GM19351 (cell line): ENCODE measurements around the gene LARGE1.

ENCODE experiments used
- ATAC-seq: cut with Tn5 transposase; IDR thresholded peaks from one replicate; pipeline ENCODE4 v1.9.1; 2021; ENCODE audit warnings: mild to moderate bottlenecking, moderate library complexity; ENCODE audit not compliant: unreplicated experiment

The LARGE1 gene

DNA sequence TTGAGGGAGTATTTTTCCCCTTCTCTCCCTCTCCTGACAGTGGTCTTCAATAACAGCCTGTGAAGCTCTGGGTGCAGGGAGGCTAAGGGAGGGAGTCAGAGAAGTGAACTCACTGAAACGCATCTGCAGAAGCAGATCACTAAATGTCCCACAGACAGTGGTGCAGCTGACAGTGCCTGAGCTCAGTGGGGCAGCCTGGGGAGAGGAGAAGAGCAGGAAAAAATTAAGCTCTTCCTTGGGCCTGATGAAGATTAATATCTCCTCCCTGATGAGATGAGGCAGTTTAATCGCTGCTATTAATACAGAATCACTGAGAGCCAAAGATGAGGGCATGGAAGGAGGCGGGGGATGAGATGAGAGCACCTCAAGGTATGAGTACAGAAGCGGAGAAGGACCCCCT lies 180.8 kb downstream of the LARGE1 start:
- ATAC-seq = no peak

DNA sequence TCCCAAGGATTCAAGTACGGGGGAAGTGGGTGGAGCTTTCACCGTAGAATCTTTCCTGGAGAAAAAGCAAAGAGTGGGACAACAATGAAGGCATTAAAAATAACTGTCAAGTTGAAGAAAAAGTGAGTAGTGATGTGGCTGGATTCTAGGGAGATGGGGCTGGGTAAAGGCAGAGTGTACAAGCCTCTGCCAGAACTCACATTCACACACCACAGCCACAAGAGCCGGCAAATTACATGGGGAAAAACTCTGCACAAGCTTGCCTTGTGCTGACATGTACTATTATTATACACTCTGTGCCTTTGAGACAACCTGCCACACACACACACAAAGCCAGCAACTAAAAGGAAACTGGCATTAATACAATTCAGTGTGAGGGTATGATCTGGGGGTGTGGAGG lies 182.6 kb downstream of the LARGE1 start:
- ATAC-seq = no peak

DNA sequence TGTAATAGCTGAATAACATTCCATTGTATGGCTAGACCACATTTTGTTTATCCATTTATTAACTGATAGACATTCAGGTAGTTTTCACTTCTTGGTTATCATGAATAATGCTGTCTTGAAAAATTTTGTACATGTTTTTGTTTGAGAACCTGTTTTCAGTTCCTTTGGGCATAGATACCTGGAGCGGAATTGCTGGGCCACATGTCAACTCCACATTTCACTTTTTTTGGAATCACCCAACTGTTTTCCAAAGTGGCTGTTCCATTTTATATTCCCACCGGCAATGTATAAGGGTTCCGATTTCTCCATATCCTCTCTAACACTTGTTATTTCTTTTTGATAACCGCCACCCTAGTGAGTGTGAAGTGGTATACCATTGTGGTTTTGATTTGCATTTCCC lies 184.3 kb downstream of the LARGE1 start:
- ATAC-seq = no peak

DNA sequence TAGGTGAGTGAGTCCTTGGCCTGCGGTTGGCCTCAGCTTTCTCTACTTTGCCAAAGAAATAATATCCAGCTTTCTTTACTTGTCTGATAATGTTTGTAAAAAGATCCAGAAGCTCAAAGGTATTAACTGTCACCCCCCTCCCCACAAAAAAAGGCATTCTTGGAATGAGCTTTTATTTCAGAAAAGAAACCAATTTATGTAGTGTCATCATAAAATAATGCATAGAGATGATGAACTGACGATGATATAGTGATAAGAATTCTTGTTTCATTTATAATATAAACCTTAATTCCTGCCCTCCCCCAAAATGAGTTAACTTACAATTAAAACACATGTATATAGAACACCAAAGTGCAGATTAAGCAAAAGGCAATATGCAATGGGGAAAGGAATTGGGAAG lies 191.4 kb downstream of the LARGE1 start:
- ATAC-seq = no peak

DNA sequence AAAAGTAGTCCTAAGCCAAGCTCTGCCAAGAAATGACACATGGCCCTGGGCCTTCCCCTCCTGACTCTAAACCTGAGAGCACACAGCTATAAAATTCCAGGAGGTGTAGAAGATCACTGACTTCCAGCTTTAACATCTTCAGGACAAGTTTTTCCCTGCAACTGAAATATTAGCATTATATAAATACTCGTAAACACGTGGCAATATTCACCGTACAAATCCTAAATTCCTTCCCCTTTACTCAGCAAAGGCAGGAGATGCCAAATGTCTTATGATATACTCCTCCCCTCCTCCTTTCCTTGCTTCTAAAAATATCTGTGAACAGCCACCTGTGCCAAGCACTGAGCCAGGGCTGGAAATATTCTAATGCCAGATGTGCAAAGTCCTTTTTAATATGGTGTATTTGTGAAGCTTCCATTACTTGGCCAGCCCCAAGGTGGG lies 194.0 kb downstream of the LARGE1 start:
- ATAC-seq = no peak

DNA sequence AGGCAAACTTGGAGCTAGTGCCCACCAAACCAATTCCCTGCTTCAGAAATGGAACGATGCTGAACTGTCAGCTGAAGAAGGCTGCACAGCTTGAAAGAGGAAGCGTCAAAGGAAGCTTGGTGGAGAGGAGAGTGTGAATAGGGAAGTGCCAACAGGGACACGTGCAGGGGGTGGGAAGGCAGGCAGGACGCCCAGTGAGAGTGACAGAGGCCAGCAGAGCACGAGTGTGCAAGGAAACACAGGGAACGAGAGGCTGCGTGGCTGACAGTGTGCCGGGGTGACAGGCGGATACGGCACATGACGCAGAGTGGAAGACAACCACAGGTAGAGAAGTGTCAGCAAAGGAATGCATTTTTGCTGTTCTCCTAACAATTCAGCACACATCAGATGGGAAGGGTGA lies 196.4 kb downstream of the LARGE1 start:
- ATAC-seq = no peak

DNA sequence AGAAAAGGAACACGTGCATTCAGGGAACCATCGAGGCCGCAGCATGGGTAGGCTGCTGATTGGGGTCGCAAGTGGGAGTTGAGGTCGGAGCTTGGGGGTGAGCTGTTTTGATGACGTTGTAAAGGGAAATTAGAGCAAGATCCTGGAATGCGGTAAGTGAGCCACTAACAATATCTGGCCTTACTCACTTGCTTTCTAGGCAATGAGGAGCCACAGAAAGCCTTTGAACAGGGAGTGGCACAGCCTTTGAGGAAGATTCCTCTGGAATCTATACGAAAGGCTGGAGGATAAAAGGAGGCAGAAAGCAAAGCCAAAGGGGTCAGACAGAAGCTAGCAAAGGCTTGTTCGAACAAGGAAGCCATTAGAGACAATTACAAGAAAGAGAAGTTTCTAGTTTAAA lies 197.5 kb downstream of the LARGE1 start:
- no peak for ATAC-seq

DNA sequence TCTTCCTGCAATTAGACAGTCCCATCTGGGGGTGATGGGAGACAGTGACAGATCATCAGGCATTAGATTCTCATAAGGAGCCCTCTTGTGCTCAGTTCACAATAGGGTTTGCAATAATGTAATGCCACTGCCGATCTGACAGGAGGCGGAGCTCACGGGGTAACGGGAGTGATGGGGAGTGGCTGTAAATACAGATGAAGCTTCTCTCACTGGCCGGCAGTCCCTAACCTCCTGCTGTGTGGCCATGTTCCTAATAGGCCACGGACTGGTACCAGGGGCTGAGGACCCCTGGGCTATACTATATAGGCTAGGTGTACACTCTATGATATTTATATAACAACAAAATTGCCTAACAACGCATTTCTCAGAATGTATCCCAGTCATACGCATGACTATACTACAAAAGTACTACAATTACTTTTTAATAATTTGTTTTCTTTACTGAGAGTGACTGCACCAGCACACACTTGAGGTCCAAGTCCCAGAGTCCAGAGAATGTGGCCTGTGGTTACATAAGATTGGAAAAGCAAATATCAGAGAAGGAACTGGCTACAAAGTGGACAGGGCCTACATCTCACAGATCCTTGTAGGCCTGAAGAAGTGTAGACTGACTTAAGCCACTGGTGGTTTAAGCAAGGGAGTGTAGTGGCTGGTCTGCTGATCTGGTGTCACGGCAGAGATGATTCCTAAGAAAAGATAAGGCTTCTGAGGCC lies 200.0 kb downstream of the LARGE1 start:
- no peak for ATAC-seq

DNA sequence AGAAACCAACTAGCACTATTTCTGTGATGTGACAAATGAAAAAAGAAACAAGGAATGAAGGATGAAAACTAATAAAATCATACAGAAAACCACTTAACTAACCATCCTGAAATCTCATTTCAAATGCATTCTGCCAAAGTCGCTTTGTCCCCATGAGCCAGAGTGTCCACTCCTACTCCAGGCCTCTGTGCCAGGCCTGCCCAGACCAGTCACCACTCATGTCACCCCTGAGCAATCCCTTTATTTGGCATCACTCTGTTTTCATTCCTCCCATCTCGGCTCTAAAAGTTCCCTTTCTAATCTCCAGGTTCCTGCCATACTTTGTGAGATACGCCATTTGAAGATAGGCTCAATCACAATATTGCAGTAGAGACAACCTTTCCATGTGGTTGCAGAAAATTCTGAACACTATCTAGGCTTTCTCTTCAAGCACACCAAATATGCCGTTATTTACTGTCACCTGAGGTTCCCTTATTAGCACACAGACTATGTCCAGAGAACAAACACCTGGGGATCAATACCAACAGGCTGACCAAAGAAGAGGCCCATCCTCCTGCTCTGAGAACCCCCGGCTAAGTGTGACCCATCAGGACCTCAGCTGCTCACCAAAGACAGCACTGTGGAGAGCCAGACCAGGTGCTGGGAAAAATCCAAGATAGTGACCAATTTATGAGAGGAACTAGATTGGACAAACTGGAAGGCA lies 202.4 kb downstream of the LARGE1 start:
- ATAC-seq = no peak

DNA sequence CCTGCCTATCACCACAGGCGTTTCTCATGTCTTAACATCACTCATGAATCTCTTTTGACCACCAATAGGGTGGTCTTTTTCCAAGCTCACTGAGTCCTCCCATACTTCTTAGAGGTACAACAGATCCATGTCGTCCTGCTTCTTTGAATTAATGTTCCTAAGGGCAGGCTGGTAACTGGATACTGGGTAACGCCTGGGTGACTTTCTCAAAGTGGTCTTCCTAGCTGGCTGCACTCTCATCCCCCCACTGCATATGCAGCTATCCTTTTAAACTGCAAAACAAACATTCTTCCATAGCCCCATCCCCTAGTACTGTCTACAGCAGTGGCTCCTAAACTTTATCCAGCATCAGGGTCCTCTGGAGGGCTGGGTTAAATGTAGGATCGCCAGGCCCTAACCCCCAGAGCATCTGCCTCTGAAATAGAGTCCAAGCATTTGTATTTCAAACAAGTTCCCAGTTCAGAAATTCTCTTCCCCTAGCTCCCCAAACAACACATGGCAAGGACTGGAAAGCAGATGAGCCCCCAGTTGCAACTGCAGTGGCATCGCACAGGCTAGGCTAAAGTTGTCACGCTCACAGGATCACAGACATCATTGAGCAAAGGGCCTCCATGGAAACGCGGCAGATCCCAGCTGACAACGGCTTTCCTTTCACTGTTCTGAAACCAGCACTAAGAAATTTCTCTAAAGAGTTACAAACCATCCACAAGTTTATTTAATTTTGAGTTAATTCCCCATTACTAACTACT lies 204.9 kb downstream of the LARGE1 start:
- no peak for ATAC-seq

DNA sequence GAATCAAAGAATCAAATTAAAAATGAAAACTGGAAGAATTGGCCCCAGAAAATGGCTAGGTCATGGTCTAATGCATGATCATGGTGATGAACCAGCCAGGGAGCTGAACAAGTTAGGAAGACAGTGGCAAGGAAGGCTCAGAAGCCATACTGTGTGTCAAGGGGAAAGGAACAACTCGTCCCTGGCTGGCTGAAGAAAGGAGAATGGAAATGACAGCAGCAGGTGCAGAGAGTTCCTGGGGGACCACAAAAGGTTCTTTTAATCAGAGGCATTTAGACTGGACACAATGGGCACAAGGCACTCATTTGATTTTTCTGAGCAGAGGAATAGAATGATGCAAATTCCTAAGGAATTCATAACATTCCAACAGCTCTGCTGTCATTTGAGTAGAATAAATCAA lies 209.9 kb downstream of the LARGE1 start:
- no peak for ATAC-seq

DNA sequence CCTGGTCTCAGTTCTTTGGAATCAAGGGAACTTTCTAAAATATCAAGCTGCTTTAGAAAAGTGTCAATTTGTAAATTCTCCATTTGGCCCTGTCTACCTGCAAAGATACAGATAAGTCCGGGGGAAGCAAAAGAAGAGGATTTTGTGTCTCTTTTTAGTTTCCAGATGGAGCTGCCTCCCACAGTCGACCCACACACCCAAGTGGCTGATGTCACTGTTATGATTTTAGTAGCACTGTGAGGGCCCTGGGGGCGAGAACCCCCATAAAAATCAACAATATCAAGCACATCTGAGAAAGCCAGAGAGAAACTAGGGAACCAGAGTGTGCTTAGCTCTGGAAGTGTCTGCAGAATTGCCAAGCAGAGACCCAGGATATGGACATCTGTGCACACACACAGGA lies 212.7 kb downstream of the LARGE1 start:
- no peak for ATAC-seq

DNA sequence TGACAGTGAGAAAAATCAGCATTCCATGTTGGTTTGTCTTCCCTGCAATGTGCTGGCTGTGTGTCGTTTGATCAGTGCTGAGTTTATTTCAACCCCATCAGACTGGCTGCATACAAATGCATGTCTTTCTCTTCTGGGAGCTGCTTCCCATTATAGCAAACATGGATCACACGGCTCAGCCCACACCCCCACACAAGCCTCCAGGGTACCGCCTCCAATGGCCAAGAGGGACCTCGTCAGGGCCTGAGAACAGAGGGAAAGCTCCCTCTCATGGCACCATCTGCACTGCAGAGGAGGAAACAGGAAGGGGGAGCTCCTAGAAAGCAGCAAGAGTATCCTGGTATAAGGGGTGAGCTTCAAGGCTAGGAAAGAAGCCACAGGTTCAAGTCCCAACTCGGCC lies 214.2 kb downstream of the LARGE1 start:
- no peak for ATAC-seq

DNA sequence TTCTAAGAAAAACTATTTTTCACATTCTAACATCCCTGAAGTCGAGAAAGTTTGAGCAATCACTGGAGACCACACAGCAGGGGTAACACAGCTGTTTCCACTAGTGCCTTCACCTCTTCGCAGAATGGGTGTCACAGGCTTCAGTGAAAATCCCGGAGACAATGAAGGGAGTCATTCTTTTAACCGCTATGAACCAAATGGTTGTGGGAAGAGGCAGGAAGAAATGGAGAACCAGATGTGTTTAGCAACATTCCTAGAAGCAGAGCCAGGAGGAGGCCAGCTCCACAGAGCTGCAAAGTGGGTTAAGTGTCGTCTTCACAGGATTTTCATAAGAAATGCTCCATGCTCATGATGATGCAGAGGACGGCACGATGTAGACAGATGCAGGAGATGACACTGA lies 221.1 kb downstream of the LARGE1 start:
- no peak for ATAC-seq

DNA sequence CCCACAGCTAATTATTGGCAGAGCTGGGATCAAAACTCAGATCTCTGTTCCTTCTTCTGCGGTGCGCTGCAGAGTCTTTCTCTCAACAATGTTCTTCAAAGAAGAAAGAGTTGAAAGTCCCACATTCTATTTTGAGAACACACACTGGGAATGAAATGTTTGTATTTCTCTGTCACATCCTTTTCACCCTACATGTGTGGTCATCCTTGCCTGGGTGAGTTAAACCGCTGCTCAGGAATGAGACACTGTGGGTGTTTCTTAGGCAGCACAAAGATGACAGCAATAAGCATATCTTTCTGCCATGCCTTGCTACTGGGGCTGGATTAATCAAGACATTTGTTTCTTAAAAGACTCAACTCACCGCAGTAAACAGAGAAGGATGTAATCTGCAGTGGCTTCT lies 222.6 kb downstream of the LARGE1 start:
- ATAC-seq = no peak

DNA sequence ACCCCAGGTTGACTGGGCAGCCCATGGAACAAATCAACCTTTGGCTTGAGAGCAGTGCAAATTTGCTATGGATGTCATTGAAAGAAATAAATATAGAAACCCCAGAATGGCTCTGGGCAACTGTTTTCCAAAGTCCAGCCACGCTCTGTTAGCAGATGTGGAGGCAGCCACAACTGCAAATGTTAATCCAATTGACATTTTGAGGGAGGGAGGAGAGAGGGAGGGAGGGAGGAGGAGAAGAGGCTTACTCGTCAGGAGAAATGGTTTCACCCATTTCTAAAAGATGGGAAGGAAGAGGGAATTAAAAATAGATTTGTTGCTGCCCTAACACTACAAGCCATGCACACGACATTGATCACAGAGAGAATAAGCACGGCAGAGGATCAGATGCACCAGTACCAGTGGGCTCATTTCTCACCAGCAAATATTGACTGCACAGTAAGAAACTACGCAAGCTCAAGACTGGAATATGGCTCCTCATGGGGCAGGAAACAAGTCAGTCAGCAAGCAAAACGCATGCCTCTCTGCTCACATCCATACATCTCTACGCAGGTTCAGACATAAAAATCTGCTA lies 229.1 kb downstream of the LARGE1 start:
- ATAC-seq = no peak

DNA sequence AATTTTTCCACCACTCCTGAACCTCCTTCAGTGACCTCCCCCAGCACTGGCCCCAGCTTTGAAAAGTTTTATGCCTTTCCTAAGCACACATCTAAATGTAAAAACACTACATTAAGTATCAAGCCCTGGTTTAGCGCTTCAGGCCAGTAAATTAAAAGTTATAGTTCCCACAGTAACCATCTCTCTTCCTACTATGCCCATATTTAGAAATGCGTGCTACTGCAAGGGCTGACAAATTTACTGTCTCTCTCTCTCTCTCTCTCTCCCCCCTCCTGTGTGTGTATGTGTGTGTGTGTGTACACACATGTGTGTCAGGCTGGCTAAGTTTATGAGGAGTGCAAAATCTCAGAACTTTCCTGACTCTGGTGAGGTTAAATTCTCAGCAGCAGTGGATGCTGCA lies 231.4 kb downstream of the LARGE1 start:
- no peak for ATAC-seq

DNA sequence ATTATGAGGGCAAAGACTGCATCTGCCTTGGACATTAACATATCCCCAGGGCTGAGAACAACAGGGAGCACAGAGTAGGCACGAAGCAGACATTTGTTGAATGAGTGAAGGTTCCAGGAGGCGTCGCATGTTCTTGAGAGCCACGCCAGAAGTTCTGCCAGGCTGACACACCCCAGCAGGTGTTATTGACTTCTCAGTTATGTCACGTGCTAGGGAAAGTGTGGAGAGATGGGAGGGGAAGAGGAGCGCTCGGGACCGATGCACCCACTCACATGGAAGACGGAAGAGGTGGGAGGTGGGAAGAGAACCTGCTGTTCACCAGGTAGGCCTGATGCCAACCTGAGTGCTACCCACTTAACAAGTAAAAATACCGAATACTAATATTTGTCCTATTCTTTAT lies 232.8 kb downstream of the LARGE1 start:
- no peak for ATAC-seq

DNA sequence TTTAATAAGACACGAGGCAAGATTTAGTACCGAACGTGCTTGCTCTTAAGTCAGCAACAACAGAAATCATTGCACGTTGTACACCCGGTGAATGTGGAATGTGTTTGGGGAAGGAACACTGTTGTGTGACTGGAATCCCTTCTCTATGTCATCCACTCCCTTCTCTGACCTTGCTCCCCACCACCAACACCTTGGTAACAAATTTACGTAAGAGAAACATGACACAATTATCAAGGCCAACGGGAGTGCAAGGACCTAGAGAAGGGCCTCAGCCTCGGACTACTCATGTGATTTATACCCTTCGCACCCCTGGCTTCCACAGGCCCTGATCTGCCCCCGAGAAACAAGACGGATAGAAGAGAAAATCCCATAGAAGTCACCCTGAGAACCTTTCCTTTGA lies 236.2 kb downstream of the LARGE1 start:
- ATAC-seq = no peak

DNA sequence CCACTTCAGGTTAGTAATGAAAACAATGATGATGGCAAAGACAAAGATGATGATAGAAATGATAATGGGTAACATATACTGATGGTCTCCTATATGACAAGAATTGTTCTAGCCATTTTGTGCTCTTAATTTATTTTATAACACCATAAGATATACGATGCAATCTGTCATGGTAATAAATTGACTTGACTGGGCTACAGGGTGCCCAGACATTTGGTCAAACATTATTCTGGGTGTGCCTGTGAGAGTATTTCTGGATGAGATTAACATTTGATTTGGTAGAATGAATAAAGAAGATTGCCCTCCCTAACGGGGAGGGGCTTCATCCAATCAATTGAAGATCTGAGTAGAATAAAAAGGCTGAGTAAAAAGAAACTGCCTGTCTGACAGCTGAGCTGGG lies 237.3 kb downstream of the LARGE1 start:
- no peak for ATAC-seq

DNA sequence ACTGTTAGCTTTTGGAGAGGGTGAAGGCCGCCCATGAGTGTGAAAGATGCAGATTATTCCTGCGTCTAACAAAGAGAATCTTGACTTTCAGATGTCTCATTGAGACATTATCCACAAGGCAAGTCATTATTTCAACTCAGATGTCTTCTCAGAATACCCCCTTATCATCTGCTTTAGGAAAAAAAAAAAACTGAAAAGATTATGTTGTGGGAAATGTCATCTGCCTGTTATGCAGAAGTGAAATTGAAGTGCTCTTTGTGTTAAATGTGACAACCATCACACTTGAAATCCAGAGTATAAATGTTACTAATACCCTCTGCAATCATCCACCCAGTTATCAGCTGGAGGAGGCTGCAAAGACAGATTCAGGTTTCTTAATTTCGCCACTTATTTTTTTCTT lies 239.6 kb downstream of the LARGE1 start:
- no peak for ATAC-seq

DNA sequence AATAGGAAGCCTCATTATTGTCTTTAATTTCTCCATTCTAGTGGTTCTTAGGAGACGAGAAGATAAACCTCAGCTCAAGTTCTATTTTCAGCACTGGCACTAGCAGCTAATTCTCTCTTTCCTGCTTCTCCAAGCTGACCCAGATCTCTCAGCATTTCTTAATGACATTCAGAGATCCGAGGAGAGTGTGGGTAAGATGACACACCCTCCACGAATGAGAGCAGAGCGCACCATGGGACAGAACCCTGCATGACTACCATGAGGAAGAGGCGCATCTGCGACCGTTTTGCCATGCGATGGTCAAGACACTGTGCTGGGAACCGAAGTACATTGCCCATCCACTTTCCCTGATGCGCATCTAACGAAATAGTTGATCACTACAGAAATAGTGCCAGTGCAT lies 241.8 kb downstream of the LARGE1 start:
- ATAC-seq = no peak
